Middle frontal gyrus (tissue), 1 donor: ENCODE data around the gene NOX5.
A peak's percentile ranks its signal among the peaks of the same experiment; 100 is the strongest.
"Not testable (repeated sequence)": the region's sequence is repeated elsewhere in the genome, so short reads cannot be mapped to it uniquely, and the experiment has no call there.

Experiments used
- DNase-seq: peaks from one replicate; pipeline ENCODE4 v3.0.0-alpha.2; 2015; ENCODE audit warnings: low spot score; ENCODE audit errors: extremely low spot score

Gene NOX5

GRCh38 chr15:69058830-69059556 is 44.5 kb downstream of the NOX5 start:
- DNase-seq: peak; percentile 85

GRCh38 chr15:69059557-69059943 is 45.1 kb downstream of the NOX5 start:
- DNase-seq: no peak

- DNase-seq: no peak
Observed at GRCh38 chr15:69060041-69060481, 45.6 kb downstream of the NOX5 start.

- DNase-seq: no peak
Observed at GRCh38 chr15:69060744-69061143, 46.2 kb downstream of the NOX5 start.

- no peak for DNase-seq
Observed at GRCh38 chr15:69061414-69061842, 46.9 kb downstream of the NOX5 start.

GRCh38 chr15:69064649-69065048 is 50.2 kb downstream of the NOX5 start:
- no peak for DNase-seq

GRCh38 chr15:69066007-69066995 is 51.8 kb downstream of the NOX5 start:
- no peak for DNase-seq

- no peak for DNase-seq
Observed at GRCh38 chr15:69067296-69067695, 52.8 kb downstream of the NOX5 start.

GRCh38 chr15:69068157-69068556 is 53.7 kb downstream of the NOX5 start:
- DNase-seq: no peak

GRCh38 chr15:69069290-69069689 is 54.8 kb downstream of the NOX5 start:
- not testable (repeated sequence) for DNase-seq

- no peak for DNase-seq
Observed at GRCh38 chr15:69069996-69070395, 55.5 kb downstream of the NOX5 start.

GRCh38 chr15:69070396-69070795 is 55.9 kb downstream of the NOX5 start:
- no peak for DNase-seq

- DNase-seq: no peak
Observed at GRCh38 chr15:69071260-69071659, 56.8 kb downstream of the NOX5 start.

GRCh38 chr15:69072906-69073305 is 58.4 kb downstream of the NOX5 start:
- no peak for DNase-seq

GRCh38 chr15:69074001-69074842 is 59.7 kb downstream of the NOX5 start:
- no peak for DNase-seq

- no peak for DNase-seq
Observed at GRCh38 chr15:69074843-69075224, 60.3 kb downstream of the NOX5 start.

- no peak for DNase-seq
Observed at GRCh38 chr15:69075440-69075839, 60.9 kb downstream of the NOX5 start.

- DNase-seq: no peak
Observed at GRCh38 chr15:69076756-69077155, 62.3 kb downstream of the NOX5 start.

GRCh38 chr15:69078638-69079037 is 64.1 kb downstream of the NOX5 start:
- DNase-seq: no peak

GRCh38 chr15:69080295-69081248 is 66.1 kb downstream of the NOX5 start:
- DNase-seq: no peak
